Sigmoid colon (tissue), 7 donors: ENCODE results near the gene ZCCHC24. TPM values are rescaled to one million over a fixed set of nuclear protein-coding genes. Genes with fewer than 3 reads are reported as not detected.
"Not testable (repeated sequence)": the region's sequence is repeated elsewhere in the genome, so short reads cannot be mapped to it uniquely, and the experiment has no call there.

Experiments
- DNase-seq: peaks from one replicate; pipeline ENCODE4 v3.0.0-alpha.2; 2019
- H3K27ac ChIP-seq, 4 donors: fragments of 200-600 bp; sonication (generic); one replicate each; pipeline ENCODE4 v1.5.1; 2016 to 2019; ENCODE audit warnings: mild to moderate bottlenecking in 1 of 4
- H3K27me3 ChIP-seq, 3 donors: fragments of 200-600 bp; sonication (generic); one replicate each; pipeline ENCODE4 v1.5.1; 2019; ENCODE audit warnings: mild to moderate bottlenecking in 1 of 3
- H3K36me3 ChIP-seq, 4 donors: fragments of 200-600 bp; sonication (generic); one replicate each; pipeline ENCODE4 v1.5.1; 2016 to 2019
- H3K4me1 ChIP-seq, 4 donors: fragments of 200-600 bp; sonication (generic); one replicate each; pipeline ENCODE4 v1.5.1; 2017 to 2019
- H3K4me3 ChIP-seq, 4 donors: fragments of 200-600 bp; sonication (generic); one replicate each; pipeline ENCODE4 v1.5.1; 2017 to 2019; ENCODE audit warnings: mild to moderate bottlenecking in 2 of 4, moderate library complexity in 1 of 4
- H3K9me3 ChIP-seq, 4 donors: fragments of 200-600 bp in 3 of 4; sonication (generic) in 3 of 4; one replicate each; pipeline versions ENCODE4 v1.5.1 to v1.6.1; 2013 to 2019
- EP300 ChIP-seq, 4 donors: sonication (generic); formaldehyde crosslinking; IDR thresholded peaks; one replicate each; pipeline ENCODE4 v1.6.1; 2017; ENCODE audit warnings: antibody characterized with exemption in 4 of 4
- POLR2A ChIP-seq, 2 donors: fragments of 450-650 bp; IDR thresholded peaks; one replicate each; pipeline ENCODE4 v1.6.1; 2016; ENCODE audit warnings: antibody characterized with exemption in 2 of 2, mild to moderate bottlenecking in 2 of 2, moderate library complexity in 2 of 2
- POLR2AphosphoS5 ChIP-seq, 4 donors: sonication (generic); formaldehyde crosslinking; IDR thresholded peaks; one replicate each; pipeline ENCODE4 v1.6.1; 2017; ENCODE audit warnings: antibody characterized with exemption in 4 of 4
- WGBS, 2 donors: extraction: QIAGEN DNeasy Blood & Tissue Kit; methylation state at CpG; one replicate each; pipeline ENCODE4 v1.1.7; 2013; 5-methylcytosine and 5-hydroxymethylcytosine counted together
- intact Hi-C: fragments of 100-400 bp; cut with DNase I; formaldehyde crosslinking; loops from one replicate; pipeline ENCODE4 v1.15.1; 2023
- polyA plus RNA-seq, 3 donors: library from polyadenylated mRNA; stranded (reverse); fragments of 200-250 nt; gene quantifications; one replicate each; pipeline ENCODE4 v1.2.3, GENCODE V29; 2013
- total RNA-seq, 4 donors: library from RNA; depleted of rRNA; stranded (reverse); fragments of >200 nt; gene quantifications; one replicate each; pipeline ENCODE4 v1.1.0, GENCODE V29; 2016
- TF ChIP-seq, protein P1 (sequence below), 4 experiments: fragments of 450-650 bp in 3 of 4; fragments of 200-600 bp in 1 of 4; IDR thresholded peaks; one replicate each; pipeline ENCODE4 v1.5.1; 2016 to 2019; ENCODE audit warnings: antibody characterized with exemption in 4 of 4, mild to moderate bottlenecking in 3 of 4, moderate library complexity in 2 of 4
- donor health status: healthy with polysubstance abuse.
- donor health status: Bipolar disorder and iron deficiency.
- donor health status: healthy.

ZCCHC24 gene
- total and polyA plus RNA-seq, 7 donors: 7.6 to 141 (median 82.6) TPM

DNA sequence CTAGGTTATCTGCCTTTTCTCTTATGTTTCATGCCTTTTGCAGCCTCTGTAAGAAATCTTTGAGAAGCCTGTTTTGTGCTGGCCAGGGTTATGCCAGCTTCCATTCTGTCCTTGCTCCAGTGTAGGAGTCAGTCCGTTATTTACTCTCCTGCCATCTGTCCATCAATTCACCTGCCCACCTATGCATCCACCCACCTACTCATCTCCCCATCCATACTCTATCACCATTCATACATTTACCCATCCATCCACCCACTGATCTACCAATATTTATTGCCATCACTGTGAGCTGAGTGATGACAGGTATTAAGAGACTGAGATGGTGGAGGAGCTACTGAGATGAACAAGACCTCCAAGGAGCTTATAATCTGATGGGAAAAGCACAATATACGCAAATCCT, 110.9 kb downstream of the ZCCHC24 start:
- intact Hi-C loops: no loop called here
- DNase-seq: no peak

DNA sequence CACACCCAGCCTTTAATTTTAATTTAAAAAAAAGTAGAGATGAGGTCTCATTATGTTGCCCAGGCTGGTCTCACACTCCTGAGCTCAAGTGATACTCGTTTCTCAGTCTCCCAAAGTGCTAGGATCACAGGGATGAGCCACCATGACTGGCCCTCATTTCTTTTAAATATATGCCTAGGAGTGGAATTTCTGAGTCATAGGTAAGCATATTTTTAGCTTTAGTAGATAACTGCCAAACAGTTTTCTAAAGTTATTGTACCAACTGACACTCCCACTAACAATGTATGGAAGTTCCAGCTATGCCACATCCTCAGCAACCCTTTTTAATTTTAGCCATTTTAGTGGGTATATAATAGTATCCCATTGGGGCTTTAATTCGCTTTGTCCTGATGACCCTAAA, 111.9 kb downstream of the ZCCHC24 start:
- Histone ChIP-seq H3K27me3 (no peaks in the 10 kb centered on the region), H3K4me1 (peaks cover 0 to 35% (median 27%) of the 10 kb centered on the region in 4 donors), H3K36me3 (no peaks in the 10 kb centered on the region), H3K9me3 (no peaks in the 10 kb centered on the region), H3K4me3 (no peak overlapping the region), H3K27ac (no peak overlapping the region)
- 92 to 95% methylated on average over 2 of the region's 2 CpGs for WGBS, 2 donors
- DNase-seq: no peak
- no peak for TF ChIP-seq POLR2A (IDR thresholded peaks at IDR 0.05)
- TF ChIP-seq, protein P1, sequence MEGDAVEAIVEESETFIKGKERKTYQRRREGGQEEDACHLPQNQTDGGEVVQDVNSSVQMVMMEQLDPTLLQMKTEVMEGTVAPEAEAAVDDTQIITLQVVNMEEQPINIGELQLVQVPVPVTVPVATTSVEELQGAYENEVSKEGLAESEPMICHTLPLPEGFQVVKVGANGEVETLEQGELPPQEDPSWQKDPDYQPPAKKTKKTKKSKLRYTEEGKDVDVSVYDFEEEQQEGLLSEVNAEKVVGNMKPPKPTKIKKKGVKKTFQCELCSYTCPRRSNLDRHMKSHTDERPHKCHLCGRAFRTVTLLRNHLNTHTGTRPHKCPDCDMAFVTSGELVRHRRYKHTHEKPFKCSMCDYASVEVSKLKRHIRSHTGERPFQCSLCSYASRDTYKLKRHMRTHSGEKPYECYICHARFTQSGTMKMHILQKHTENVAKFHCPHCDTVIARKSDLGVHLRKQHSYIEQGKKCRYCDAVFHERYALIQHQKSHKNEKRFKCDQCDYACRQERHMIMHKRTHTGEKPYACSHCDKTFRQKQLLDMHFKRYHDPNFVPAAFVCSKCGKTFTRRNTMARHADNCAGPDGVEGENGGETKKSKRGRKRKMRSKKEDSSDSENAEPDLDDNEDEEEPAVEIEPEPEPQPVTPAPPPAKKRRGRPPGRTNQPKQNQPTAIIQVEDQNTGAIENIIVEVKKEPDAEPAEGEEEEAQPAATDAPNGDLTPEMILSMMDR (IDR thresholded peaks at IDR 0.05): no peak
- no peak for TF ChIP-seq POLR2AphosphoS5 (IDR thresholded peaks at IDR 0.05)
- no peak for TF ChIP-seq EP300 (IDR thresholded peaks at IDR 0.05)
- intact Hi-C loops: no loop called here

More for the DNA sequence above, 110.9 kb downstream of the ZCCHC24 start:
- TF ChIP-seq, protein P1 (IDR thresholded peaks at IDR 0.05): no peak
- no peak for TF ChIP-seq EP300 (IDR thresholded peaks at IDR 0.05)
- no peak for TF ChIP-seq POLR2A (IDR thresholded peaks at IDR 0.05)
- TF ChIP-seq POLR2AphosphoS5 (IDR thresholded peaks at IDR 0.05): no peak
- WGBS, 2 donors: 92 to 95% methylated on average over 2 of the region's 2 CpGs
- Histone ChIP-seq H3K27me3 (no peaks in the 10 kb centered on the region), H3K27ac (no peak overlapping the region), H3K9me3 (no peaks in the 10 kb centered on the region), H3K4me3 (no peak overlapping the region), H3K4me1 (peaks cover 0 to 35% (median 27%) of the 10 kb centered on the region in 4 donors), H3K36me3 (no peaks in the 10 kb centered on the region)

DNA sequence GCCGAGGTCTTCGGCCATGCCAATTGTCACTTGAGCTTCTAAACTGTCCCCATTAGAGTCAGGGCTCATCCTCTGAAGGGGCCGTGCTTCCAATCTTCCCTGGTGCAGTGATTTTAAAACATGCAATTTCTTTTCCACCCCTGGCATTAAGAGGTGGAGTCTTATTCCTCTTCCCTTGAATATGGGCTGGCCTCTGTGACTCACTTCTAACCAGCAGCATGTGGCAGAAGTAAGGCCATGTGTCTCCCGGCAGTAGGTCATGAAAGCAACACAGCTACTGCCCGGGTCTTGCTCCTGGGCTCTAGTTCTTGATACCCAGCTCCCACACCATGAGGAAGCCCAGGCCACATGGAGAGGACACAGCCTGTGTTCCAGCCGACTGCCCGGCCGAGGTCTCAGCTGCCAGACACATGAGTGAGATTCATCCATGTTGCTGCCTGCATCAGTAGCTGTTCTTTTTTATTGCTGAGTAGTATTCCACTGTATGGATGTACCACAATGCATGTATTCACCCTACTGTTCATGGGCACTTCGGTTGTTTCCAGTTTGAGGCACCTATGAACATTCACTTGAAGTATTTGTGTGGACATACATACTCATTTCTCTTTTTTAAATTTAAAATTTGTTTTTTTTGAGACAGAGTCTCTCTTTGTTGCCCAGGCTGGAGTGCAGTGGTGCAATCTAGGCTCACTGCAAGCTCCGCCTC, 112.7 kb downstream of the ZCCHC24 start:
- H3K4me1 ChIP-seq: peaks cover 0 to 35% (median 27%) of the 10 kb centered on the region in 4 donors
- DNase-seq, H3K9me3 ChIP-seq, intact Hi-C loops, H3K36me3 ChIP-seq, H3K27ac ChIP-seq, H3K4me3 ChIP-seq, H3K27me3 ChIP-seq: not testable (repeated sequence)
- 96% methylated on average over 2 of the region's 10 CpGs for WGBS, 2 donors

Other genes starting within 250 kb of the ZCCHC24 start
- gene PPIF, start 98.2 kb downstream of the ZCCHC24 start, total RNA-seq: 10 to 100 TPM; 26.4 to 48.5 (median 32.5) TPM
- 10 to 100 TPM; 60.7 to 74.9 (median 71.9) TPM for gene PPIF, start 98.2 kb downstream of the ZCCHC24 start, polyA plus RNA-seq
- under 1 TPM; under 0.01 to 0.55 (median 0.15) TPM for gene EIF5AL1, start 66.9 kb upstream of the ZCCHC24 start, total RNA-seq
- gene EIF5AL1, start 66.9 kb upstream of the ZCCHC24 start, polyA plus RNA-seq: under 1 TPM; under 0.01 to 0.63 (median 0.46) TPM
- not detected for gene SFTPA2, start 114.8 kb upstream of the ZCCHC24 start, total RNA-seq
- 1 to 10 TPM; 1.4 to 6.0 (median 5.3) TPM for gene SFTPA2, start 114.8 kb upstream of the ZCCHC24 start, polyA plus RNA-seq
- not detected for gene SFTPA1, start 165.3 kb upstream of the ZCCHC24 start, total RNA-seq
- gene SFTPA1, start 165.3 kb upstream of the ZCCHC24 start, polyA plus RNA-seq: 1 to 10 TPM in 1 of 3 donors, under 1 TPM in 1, not detected in 1; 0.39 to 2.4 TPM